Stimulated activated CD8-positive, alpha-beta memory T cell treated with anti-CD3 and anti-CD28 coated beads, Interleukin-2, amount 100 ng/mL, for 1 hour (primary cell): Measurements from ENCODE around the gene RGL3.
"Not testable (repeated sequence)": the region's sequence is repeated elsewhere in the genome, so short reads cannot be mapped to it uniquely, and the experiment has no call there.

Experiments
- DNase-seq, 2 donors: peaks; one replicate each; pipeline ENCODE4 v3.0.0-alpha.2; 2020; ENCODE audit warnings: low read depth in 2 of 2

The RGL3 gene

GRCh38 chr19:11420429-11421370 is 1.6 kb upstream of the RGL3 start:
- DNase-seq: no peak

- DNase-seq: no peak
Measured at GRCh38 chr19:11418094-11418548, 993 bp downstream of the RGL3 start.

GRCh38 chr19:11416346-11417052 is 2.6 kb downstream of the RGL3 start:
- no peak for DNase-seq

- no peak for DNase-seq
Measured at GRCh38 chr19:11414544-11414943, 4.6 kb downstream of the RGL3 start.

- no peak for DNase-seq
Measured at GRCh38 chr19:11410682-11411081, 8.4 kb downstream of the RGL3 start.

GRCh38 chr19:11408591-11408990 is 10.5 kb downstream of the RGL3 start:
- no peak for DNase-seq

- not testable (repeated sequence) for DNase-seq
Measured at GRCh38 chr19:11406703-11407236, 12.3 kb downstream of the RGL3 start.

GRCh38 chr19:11405846-11406643 is 13.1 kb downstream of the RGL3 start:
- DNase-seq: no peak

- no peak for DNase-seq
Measured at GRCh38 chr19:11404588-11405222, 14.4 kb downstream of the RGL3 start.

GRCh38 chr19:11401808-11402543 is 17.1 kb downstream of the RGL3 start:
- no peak for DNase-seq

GRCh38 chr19:11400798-11401197 is 18.3 kb downstream of the RGL3 start:
- no peak for DNase-seq

- no peak for DNase-seq
Measured at GRCh38 chr19:11399667-11400066, 19.4 kb downstream of the RGL3 start.

GRCh38 chr19:11397089-11397610 is 22.0 kb downstream of the RGL3 start:
- DNase-seq: no peak

- DNase-seq: no peak
Measured at GRCh38 chr19:11390933-11391680, 28.0 kb downstream of the RGL3 start.

- DNase-seq: no peak
Measured at GRCh38 chr19:11390359-11390758, 28.8 kb downstream of the RGL3 start.

- DNase-seq: no peak
Measured at GRCh38 chr19:11387162-11388034, 31.7 kb downstream of the RGL3 start.

- no peak for DNase-seq
Measured at GRCh38 chr19:11384778-11385129, 34.4 kb downstream of the RGL3 start.

- DNase-seq: no peak
Measured at GRCh38 chr19:11383706-11384048, 35.4 kb downstream of the RGL3 start.
